ENCODE data around the gene NDUFS8.

- TF ChIP-seq CTCF (conservative IDR thresholded peaks at IDR 0.05 in 1 of 2, IDR thresholded peaks at IDR 0.05 in 1 of 2; ENCODE audit: extremely low read depth in 1 of 2, insufficient read depth in 1 of 2, low read depth in 1 of 2, low read length in 2 of 2), result no peak
- no peak for TF ChIP-seq EZH2 (IDR thresholded peaks at IDR 0.05; ENCODE audit: borderline replicate concordance, low read length)
Observed at GRCh38 chr11:68003846-68004550, 26.5 kb upstream of the NDUFS8 start, which contains the start of gene UNC93B1.
